Hepatocyte (in vitro differentiated cells): ENCODE results near the gene MPV17. TPM values are rescaled to one million over a fixed set of nuclear protein-coding genes. Genes with fewer than 3 reads are reported as not detected.
"Not testable (repeated sequence)": the region's sequence is repeated elsewhere in the genome, so short reads cannot be mapped to it uniquely, and the experiment has no call there.

Experiments used
- DNase-seq: peaks from one replicate; pipeline ENCODE4 v3.0.0-alpha.2; 2016; ENCODE audit warnings: low spot score
- H2AFZ ChIP-seq: fragments of 200-600 bp; sonication (generic); 2 replicates; pipeline ENCODE4 v1.6.0; 2016; ENCODE audit warnings: antibody characterized with exemption, mild to moderate bottlenecking
- H3K27ac ChIP-seq: fragments of 200-600 bp; sonication (generic); 2 replicates; pipeline ENCODE4 v1.5.1; 2016; ENCODE audit warnings: mild to moderate bottlenecking
- H3K27me3 ChIP-seq: fragments of 200-600 bp; sonication (generic); 2 replicates; pipeline ENCODE4 v1.6.1; 2016
- H3K36me3 ChIP-seq: fragments of 200-600 bp; sonication (generic); replicated peaks from 2 replicates; pipeline ENCODE4 v1.5.1; 2016; ENCODE audit warnings: low read depth; ENCODE audit not compliant: insufficient read depth
- H3K4me1 ChIP-seq: fragments of 200-600 bp; sonication (generic); 2 replicates; pipeline ENCODE4 v1.5.1; 2016; ENCODE audit warnings: mild to moderate bottlenecking, moderate library complexity; ENCODE audit not compliant: insufficient read depth
- H3K4me2 ChIP-seq: fragments of 200-600 bp; sonication (generic); 2 replicates; pipeline ENCODE4 v1.6.0; 2016
- H3K4me3 ChIP-seq: fragments of 200-600 bp; sonication (generic); 2 replicates; pipeline ENCODE4 v1.5.1; 2016; ENCODE audit warnings: mild to moderate bottlenecking
- H3K79me2 ChIP-seq: fragments of 200-600 bp; sonication (generic); 2 replicates; pipeline ENCODE4 v1.6.0; 2017; ENCODE audit warnings: mild to moderate bottlenecking
- H3K9me2 ChIP-seq: fragments of 200-600 bp; sonication (generic); replicated peaks from 2 replicates; pipeline ENCODE4 v1.6.0; 2017; ENCODE audit warnings: mild to moderate bottlenecking; ENCODE audit not compliant: insufficient read depth
- H3K9me3 ChIP-seq: fragments of 200-600 bp; sonication (generic); 2 replicates; pipeline ENCODE4 v1.5.1; 2016; ENCODE audit warnings: low read depth, mild to moderate bottlenecking
- H4K20me1 ChIP-seq: fragments of 200-600 bp; sonication (generic); 2 replicates; pipeline ENCODE4 v1.6.0; 2016; ENCODE audit warnings: mild to moderate bottlenecking; ENCODE audit not compliant: insufficient read depth, poor library complexity, severe bottlenecking
- EZH2 ChIP-seq: fragments of 200-600 bp; sonication (generic); IDR thresholded peaks from 2 replicates; pipeline ENCODE4 v1.6.1; 2016; ENCODE audit warnings: antibody characterized with exemption, mild to moderate bottlenecking, borderline replicate concordance
- EZH2phosphoT487 ChIP-seq: fragments of 200-600 bp; sonication (generic); IDR thresholded peaks from one replicate; pipeline ENCODE4 v1.6.1; 2018; ENCODE audit warnings: antibody characterized with exemption, mild to moderate bottlenecking, low read depth, moderate library complexity; ENCODE audit not compliant: unreplicated experiment, severe bottlenecking
- WGBS: methylation state at CpG from one replicate; pipeline ENCODE4 v1.1.6; 2016; ENCODE audit warnings: low lambda C conversion rate; ENCODE audit errors: missing lambda C conversion rate; 5-methylcytosine and 5-hydroxymethylcytosine counted together
- polyA plus RNA-seq: library from polyadenylated mRNA; unstranded; fragments of >200 nt; fragmentation: Nextera tagmentation; extraction: Ambion mirVana; gene quantifications from 2 replicates; pipeline ENCODE4 v1.2.1, GENCODE V29; 2016
- total RNA-seq: library from RNA; depleted of rRNA; stranded (reverse); fragments of >200 nt; gene quantifications from 2 replicates; pipeline ENCODE4 v1.2.3, GENCODE V29; 2014
- TF ChIP-seq, protein P1 (sequence below): fragments of 200-600 bp; sonication (generic); IDR thresholded peaks from 2 replicates; pipeline ENCODE4 v1.5.1; 2016; ENCODE audit warnings: antibody characterized with exemption, mild to moderate bottlenecking; ENCODE audit not compliant: poor library complexity

The MPV17 gene
- total and polyA plus RNA-seq, 2 experiments from 2014 or later, result 71.4 to 111 TPM

DNA sequence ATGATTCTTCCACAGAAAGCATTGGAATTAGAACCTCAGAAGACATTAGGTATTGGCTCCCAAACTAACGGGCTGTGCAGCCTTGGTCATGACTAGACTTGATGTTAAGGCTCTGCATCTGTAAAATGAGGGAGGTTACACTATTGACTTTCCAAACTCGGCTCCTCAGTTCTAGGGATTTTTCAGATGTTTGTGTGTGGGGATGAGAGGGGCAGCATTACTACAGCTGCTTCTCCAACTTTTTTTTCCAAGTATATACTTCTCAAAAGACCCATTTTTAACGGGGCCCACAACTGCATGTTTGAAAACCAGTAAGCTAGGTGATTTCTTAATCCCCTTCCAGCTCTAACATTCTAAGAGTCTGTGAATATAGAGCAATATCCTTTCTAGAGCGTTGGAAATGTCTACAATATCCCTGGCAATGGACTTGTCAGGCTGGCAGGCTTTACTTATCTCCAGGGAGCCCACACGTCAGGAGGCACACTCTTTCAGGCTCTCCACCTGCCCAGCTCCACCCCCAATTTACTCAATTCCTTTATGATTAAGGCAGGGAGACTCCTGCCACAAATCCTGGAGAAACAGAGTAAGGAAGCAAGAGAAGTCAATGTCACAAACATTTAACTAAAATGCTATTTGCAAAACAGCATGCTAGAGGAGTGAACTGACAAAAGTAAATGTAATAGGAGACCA, 844 bp upstream of the MPV17 start:
- peaks cover 21% of the 10 kb centered on the region for H3K4me1 ChIP-seq
- H3K4me3 ChIP-seq, result peak overlapping the region; percentile 86
- no peaks in the 10 kb centered on the region for H3K27me3 ChIP-seq
- TF ChIP-seq, protein P1, sequence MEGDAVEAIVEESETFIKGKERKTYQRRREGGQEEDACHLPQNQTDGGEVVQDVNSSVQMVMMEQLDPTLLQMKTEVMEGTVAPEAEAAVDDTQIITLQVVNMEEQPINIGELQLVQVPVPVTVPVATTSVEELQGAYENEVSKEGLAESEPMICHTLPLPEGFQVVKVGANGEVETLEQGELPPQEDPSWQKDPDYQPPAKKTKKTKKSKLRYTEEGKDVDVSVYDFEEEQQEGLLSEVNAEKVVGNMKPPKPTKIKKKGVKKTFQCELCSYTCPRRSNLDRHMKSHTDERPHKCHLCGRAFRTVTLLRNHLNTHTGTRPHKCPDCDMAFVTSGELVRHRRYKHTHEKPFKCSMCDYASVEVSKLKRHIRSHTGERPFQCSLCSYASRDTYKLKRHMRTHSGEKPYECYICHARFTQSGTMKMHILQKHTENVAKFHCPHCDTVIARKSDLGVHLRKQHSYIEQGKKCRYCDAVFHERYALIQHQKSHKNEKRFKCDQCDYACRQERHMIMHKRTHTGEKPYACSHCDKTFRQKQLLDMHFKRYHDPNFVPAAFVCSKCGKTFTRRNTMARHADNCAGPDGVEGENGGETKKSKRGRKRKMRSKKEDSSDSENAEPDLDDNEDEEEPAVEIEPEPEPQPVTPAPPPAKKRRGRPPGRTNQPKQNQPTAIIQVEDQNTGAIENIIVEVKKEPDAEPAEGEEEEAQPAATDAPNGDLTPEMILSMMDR, result no peak
- no peak for TF ChIP-seq EZH2
- TF ChIP-seq EZH2phosphoT487, result no peak
- H2AFZ ChIP-seq, result peak overlapping the region; percentile 79
- no peaks in the 10 kb centered on the region for H3K9me2 ChIP-seq
- H3K4me2 ChIP-seq, result peak overlapping the region; percentile 94
- H3K79me2 ChIP-seq, result peaks cover 8% of the 10 kb centered on the region
- no peaks in the 10 kb centered on the region for H4K20me1 ChIP-seq
- H3K9me3 ChIP-seq, result no peaks in the 10 kb centered on the region
- 26% methylated on average over 5 of the region's 5 CpGs for WGBS
- no peaks in the 10 kb centered on the region for H3K36me3 ChIP-seq
- DNase-seq, result no peak
- H3K27ac ChIP-seq, result peak overlapping the region; percentile 99

DNA sequence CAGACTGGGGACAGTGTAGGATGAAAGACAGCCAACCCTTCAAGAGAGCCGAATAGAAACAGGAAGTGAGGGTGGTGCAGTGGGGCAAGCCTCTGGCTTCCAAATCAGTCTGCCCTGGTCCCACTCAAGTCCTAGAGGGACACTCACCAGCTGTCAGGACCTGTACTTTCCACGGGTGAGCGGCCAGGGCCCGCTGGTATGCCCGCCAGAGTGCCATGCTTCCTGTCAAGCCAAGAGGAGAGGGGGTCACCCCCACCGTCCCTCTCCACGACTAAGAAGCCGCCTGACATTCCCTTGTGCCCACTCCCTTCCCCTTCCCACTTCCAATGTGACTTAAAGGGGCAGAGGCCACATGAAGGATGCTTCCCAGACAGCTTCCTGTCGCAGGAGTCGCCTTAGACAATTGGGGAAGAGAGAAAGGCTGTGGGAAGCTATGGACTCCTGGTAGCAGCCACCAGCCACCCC, 564 bp downstream of the MPV17 start:
- H3K9me3 ChIP-seq, result no peaks in the 10 kb centered on the region
- WGBS, result 18% methylated on average over 9 of the region's 10 CpGs
- H3K36me3 ChIP-seq, result no peaks in the 10 kb centered on the region
- peak overlapping the region; percentile 94 for H3K4me2 ChIP-seq
- H4K20me1 ChIP-seq, result no peaks in the 10 kb centered on the region
- peak overlapping the region; percentile 69 for H3K4me3 ChIP-seq
- no peaks in the 10 kb centered on the region for H3K9me2 ChIP-seq
- peak overlapping the region; percentile 60 for H2AFZ ChIP-seq
- TF ChIP-seq EZH2phosphoT487 (no peak), EZH2 (no peak)
- TF ChIP-seq, protein P1, result no peak
- peak overlapping the region; percentile 99 for H3K27ac ChIP-seq
- H3K79me2 ChIP-seq, result peaks cover 8% of the 10 kb centered on the region
- DNase-seq, result peak; percentile 44
- H3K4me1 ChIP-seq, result peaks cover 21% of the 10 kb centered on the region
- no peaks in the 10 kb centered on the region for H3K27me3 ChIP-seq

DNA sequence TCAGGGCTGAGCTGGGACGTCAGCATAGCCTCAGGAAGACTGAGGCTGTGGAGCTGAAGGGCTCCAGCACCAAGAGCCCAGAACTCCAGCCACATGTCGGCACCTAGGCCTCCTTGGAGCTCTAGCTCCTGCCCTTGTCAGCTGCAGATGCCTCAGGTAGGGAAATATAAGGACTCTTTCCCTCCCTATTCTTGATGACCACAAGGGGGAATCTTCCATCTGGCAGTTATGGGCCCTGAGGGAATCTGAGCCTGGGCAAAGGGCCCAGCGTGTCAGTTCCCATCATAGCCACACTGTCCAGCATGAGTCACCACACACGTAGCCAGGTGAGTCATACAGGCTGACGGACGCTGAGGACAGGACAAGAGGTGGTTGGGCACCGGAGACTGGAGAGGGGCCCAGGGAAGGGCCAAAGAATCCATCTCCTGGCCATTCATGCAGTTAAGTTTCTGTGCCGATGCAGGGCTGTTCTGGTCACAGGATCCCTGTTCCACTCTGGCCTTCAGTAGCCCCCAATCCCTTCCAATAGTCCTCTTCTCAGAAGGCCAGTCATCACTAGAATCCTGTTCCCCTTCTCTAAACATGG, 1.8 kb downstream of the MPV17 start:
- WGBS, result 37% methylated on average over 8 of the region's 8 CpGs
- no peak overlapping the region for H2AFZ ChIP-seq
- no peak overlapping the region for H3K4me3 ChIP-seq
- H4K20me1 ChIP-seq, result no peaks in the 10 kb centered on the region
- no peaks in the 10 kb centered on the region for H3K36me3 ChIP-seq
- TF ChIP-seq, protein P1, result peak; percentile 47
- TF ChIP-seq EZH2, result no peak
- H3K4me1 ChIP-seq, result peaks cover 21% of the 10 kb centered on the region
- H3K79me2 ChIP-seq, result peaks cover 8% of the 10 kb centered on the region
- peak overlapping the region; percentile 94 for H3K4me2 ChIP-seq
- H3K9me2 ChIP-seq, result no peaks in the 10 kb centered on the region
- DNase-seq, result peak; percentile 94
- H3K9me3 ChIP-seq, result no peaks in the 10 kb centered on the region
- no peaks in the 10 kb centered on the region for H3K27me3 ChIP-seq
- peak overlapping the region; percentile 99 for H3K27ac ChIP-seq

- not testable (repeated sequence) for DNase-seq, H3K9me3 ChIP-seq, H3K4me2 ChIP-seq, H3K79me2 ChIP-seq, H4K20me1 ChIP-seq, H3K36me3 ChIP-seq, H3K4me3 ChIP-seq, H3K27me3 ChIP-seq, H3K9me2 ChIP-seq, H3K27ac ChIP-seq, H2AFZ ChIP-seq
- WGBS, result over 99% methylated on average over 15 of the region's 15 CpGs
- H3K4me1 ChIP-seq, result peaks cover 21% of the 10 kb centered on the region
Measured at GRCh38 chr2:27319839-27320238, 3.1 kb downstream of the MPV17 start.
